DND-41 (cell line): Measurements from ENCODE around the gene MYO1B.

Source experiments
- ATAC-seq: fragments of 200-7000 bp; cut with Tn5 transposase; 3 replicates; pipeline ENCODE4 v1.9.1; 2021; ENCODE audit warnings: low read depth; ENCODE audit not compliant: insufficient read depth
- DNase-seq: peaks from one replicate; pipeline ENCODE4 v3.0.0-alpha.2; 2020
- H2AFZ ChIP-seq: 2 replicates; pipeline ENCODE4 v1.6.0; 2012; ENCODE audit warnings: low read depth, low read length
- H3K27ac ChIP-seq: 2 replicates; pipeline ENCODE4 v1.5.1; 2012; ENCODE audit warnings: low read length, inconsistent platforms
- H3K27me3 ChIP-seq: fragments of 200-600 bp; sonication (generic); 2 replicates; pipeline ENCODE4 v1.6.0; 2012; ENCODE audit warnings: low read length, mild to moderate bottlenecking, inconsistent platforms; ENCODE audit not compliant: insufficient read depth, poor library complexity
- H3K36me3 ChIP-seq: 2 replicates; pipeline ENCODE4 v1.5.1; 2012; ENCODE audit warnings: low read length, inconsistent platforms; ENCODE audit not compliant: insufficient read depth
- H3K4me1 ChIP-seq: 2 replicates; pipeline ENCODE4 v1.5.1; 2012; ENCODE audit warnings: mild to moderate bottlenecking, low read length; ENCODE audit not compliant: insufficient read depth
- H3K4me2 ChIP-seq: 2 replicates; pipeline ENCODE4 v1.6.0; 2012; ENCODE audit warnings: mild to moderate bottlenecking, moderate library complexity, low read length, inconsistent platforms; ENCODE audit not compliant: insufficient read depth
- H3K4me3 ChIP-seq, 2 experiments: fragments of 200-600 bp in 1 of 2; shearing (Covaris generic) in 1 of 2; 2 replicates each; pipeline ENCODE4 v1.5.1; 2012 to 2016; ENCODE audit warnings: inconsistent platforms in 2 of 2, low read length in 2 of 2, mild to moderate bottlenecking in 2 of 2, low read depth in 1 of 2, moderate library complexity in 1 of 2
- H3K79me2 ChIP-seq: 2 replicates; pipeline ENCODE4 v1.6.0; 2012; ENCODE audit warnings: low read length, inconsistent platforms; ENCODE audit not compliant: insufficient read depth
- H3K9ac ChIP-seq: 2 replicates; pipeline ENCODE4 v1.6.0; 2012; ENCODE audit warnings: low read depth, mild to moderate bottlenecking, inconsistent platforms, low read length, moderate library complexity
- H3K9me3 ChIP-seq: 2 replicates; pipeline ENCODE4 v1.5.1; 2012; ENCODE audit warnings: low read length, moderate library complexity, mild to moderate bottlenecking, inconsistent platforms; ENCODE audit not compliant: insufficient read depth, severe bottlenecking
- H4K20me1 ChIP-seq: 2 replicates; pipeline ENCODE4 v1.6.0; 2012; ENCODE audit warnings: low read length; ENCODE audit not compliant: insufficient read depth
- EZH2 ChIP-seq: IDR thresholded peaks from 3 replicates; pipeline ENCODE4 v1.6.1; 2012; ENCODE audit warnings: borderline replicate concordance, low read depth, mild to moderate bottlenecking, moderate library complexity, low read length, inconsistent platforms; ENCODE audit not compliant: severe bottlenecking
- TF ChIP-seq, protein P1 (sequence below): IDR thresholded peaks from 2 replicates; pipeline ENCODE4 v1.5.1; 2012; ENCODE audit warnings: borderline replicate concordance, low read length, moderate library complexity, mild to moderate bottlenecking; ENCODE audit not compliant: poor library complexity, severe bottlenecking; ENCODE audit errors: extremely low read depth

MYO1B gene

DNA sequence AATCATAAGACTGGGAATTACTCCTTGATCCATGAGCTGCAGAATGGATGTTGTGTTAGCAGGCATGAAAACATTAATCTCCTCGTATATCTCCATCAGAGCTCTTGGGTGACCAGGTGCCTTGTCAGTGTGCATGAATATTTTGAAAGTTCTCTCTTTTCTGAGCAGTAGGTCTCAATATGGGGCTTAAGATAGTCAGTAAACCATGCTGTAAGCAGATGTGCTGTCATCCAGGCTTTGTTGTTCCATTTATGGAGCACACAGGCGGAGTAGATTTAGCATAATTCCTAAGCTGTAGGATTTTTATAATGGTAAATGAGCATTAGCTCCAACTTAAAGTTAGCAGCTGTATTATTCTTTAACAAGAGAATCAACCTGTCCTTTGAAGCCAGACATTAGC lies 160.3 kb downstream of the MYO1B start:
- no peak overlapping the region for H3K27ac ChIP-seq
- H3K79me2 ChIP-seq = no peaks in the 10 kb centered on the region
- H3K9ac ChIP-seq = no peak overlapping the region
- no peaks in the 10 kb centered on the region for H3K27me3 ChIP-seq
- H3K4me1 ChIP-seq = no peaks in the 10 kb centered on the region
- TF ChIP-seq EZH2 = no peak
- TF ChIP-seq, protein P1, sequence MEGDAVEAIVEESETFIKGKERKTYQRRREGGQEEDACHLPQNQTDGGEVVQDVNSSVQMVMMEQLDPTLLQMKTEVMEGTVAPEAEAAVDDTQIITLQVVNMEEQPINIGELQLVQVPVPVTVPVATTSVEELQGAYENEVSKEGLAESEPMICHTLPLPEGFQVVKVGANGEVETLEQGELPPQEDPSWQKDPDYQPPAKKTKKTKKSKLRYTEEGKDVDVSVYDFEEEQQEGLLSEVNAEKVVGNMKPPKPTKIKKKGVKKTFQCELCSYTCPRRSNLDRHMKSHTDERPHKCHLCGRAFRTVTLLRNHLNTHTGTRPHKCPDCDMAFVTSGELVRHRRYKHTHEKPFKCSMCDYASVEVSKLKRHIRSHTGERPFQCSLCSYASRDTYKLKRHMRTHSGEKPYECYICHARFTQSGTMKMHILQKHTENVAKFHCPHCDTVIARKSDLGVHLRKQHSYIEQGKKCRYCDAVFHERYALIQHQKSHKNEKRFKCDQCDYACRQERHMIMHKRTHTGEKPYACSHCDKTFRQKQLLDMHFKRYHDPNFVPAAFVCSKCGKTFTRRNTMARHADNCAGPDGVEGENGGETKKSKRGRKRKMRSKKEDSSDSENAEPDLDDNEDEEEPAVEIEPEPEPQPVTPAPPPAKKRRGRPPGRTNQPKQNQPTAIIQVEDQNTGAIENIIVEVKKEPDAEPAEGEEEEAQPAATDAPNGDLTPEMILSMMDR = no peak
- no peak for ATAC-seq
- H4K20me1 ChIP-seq = no peaks in the 10 kb centered on the region
- H3K36me3 ChIP-seq = peaks cover 8% of the 10 kb centered on the region; the same call in 1 of the 2 replicates
- no peaks in the 10 kb centered on the region for H3K9me3 ChIP-seq
- H3K4me2 ChIP-seq = no peak overlapping the region
- no peak overlapping the region for H2AFZ ChIP-seq
- DNase-seq = no peak
- H3K4me3 ChIP-seq = no peak overlapping the region

DNA sequence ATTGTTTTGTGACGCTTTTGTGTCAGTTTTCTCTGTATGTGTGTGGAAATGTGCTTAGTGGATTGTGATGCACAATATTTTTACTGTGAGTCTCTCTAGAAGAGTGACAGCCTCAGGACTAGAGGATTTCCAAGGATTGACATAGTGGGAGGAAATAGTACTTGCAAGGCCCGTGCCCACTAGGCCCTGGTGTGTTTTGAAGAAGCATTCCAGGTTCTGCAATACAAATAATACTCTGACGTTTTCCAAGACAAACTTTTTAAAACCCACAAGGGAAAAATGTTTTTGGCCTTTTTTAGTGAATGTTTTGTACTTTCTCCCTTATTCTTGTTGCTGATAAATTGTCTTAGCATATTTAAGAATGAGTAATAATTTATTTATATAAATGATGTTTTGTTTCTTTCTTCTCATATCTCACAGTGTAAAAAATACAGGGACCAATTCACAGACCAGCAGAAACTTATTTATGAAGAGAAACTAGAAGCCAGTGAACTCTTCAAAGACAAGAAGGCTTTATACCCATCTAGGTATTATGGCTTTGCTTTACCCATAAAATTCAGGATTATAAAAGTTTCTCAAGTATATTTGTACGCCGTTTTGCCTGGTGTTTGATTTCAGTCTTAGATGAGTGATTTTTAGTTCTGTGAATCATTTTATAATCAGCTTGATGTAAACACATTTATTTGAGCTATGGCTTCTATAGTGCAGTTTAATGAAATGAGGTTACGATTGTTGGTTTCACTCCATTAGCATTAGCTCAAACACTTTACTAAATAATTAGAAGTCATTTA lies 165.6 kb downstream of the MYO1B start:
- no peak overlapping the region for H3K27ac ChIP-seq
- TF ChIP-seq EZH2 = no peak
- TF ChIP-seq, protein P1 = no peak
- H2AFZ ChIP-seq = no peak overlapping the region
- no peak overlapping the region for H3K9ac ChIP-seq
- no peak overlapping the region for H3K4me2 ChIP-seq
- H3K79me2 ChIP-seq = no peaks in the 10 kb centered on the region
- no peaks in the 10 kb centered on the region for H3K27me3 ChIP-seq
- no peak for ATAC-seq
- H3K4me3 ChIP-seq = no peak overlapping the region
- H3K36me3 ChIP-seq = peaks cover 9% of the 10 kb centered on the region
- no peaks in the 10 kb centered on the region for H3K9me3 ChIP-seq
- no peaks in the 10 kb centered on the region for H4K20me1 ChIP-seq
- no peaks in the 10 kb centered on the region for H3K4me1 ChIP-seq
- DNase-seq = no peak

- H3K36me3 ChIP-seq = peaks cover 13% of the 10 kb centered on the region
- TF ChIP-seq, protein P1 = no peak
- TF ChIP-seq EZH2 = no peak
- H2AFZ ChIP-seq = no peak overlapping the region
- DNase-seq (no peak), ATAC-seq (no peak)
- H3K79me2 ChIP-seq = no peaks in the 10 kb centered on the region
- no peak overlapping the region for H3K9ac ChIP-seq
- H3K27me3 ChIP-seq = no peaks in the 10 kb centered on the region
- H3K4me2 ChIP-seq = no peak overlapping the region
- H3K4me3 ChIP-seq = no peak overlapping the region
- H3K9me3 ChIP-seq = no peaks in the 10 kb centered on the region
- H4K20me1 ChIP-seq = no peaks in the 10 kb centered on the region
- no peak overlapping the region for H3K27ac ChIP-seq
- H3K4me1 ChIP-seq = no peaks in the 10 kb centered on the region
Measured at GRCh38 chr2:191411472-191411871, 166.3 kb downstream of the MYO1B start.

DNA sequence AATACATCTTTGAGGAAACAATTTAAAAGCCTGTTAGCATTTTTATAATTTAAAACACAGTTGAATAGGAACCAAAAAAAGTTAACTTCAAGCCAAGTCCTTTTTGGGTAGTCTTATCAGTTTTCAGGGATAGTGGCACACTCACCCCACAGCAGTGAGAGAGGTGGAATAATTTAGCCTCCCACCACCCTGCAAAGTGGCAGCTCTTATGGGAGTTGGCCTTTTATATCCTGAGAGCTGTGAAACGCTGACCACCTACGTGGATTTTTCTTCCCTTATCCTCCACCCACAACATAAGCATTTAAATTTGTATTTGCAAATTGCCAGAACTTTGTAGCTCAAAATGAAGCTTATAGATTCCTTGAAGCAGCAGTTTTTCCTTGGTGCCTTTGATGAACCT lies 167.1 kb downstream of the MYO1B start:
- Histone ChIP-seq H3K9ac (no peak overlapping the region), H3K36me3 (peaks cover 13% of the 10 kb centered on the region), H3K4me2 (no peak overlapping the region), H3K27ac (no peak overlapping the region), H3K4me1 (no peaks in the 10 kb centered on the region), H3K4me3 (no peak overlapping the region), H3K27me3 (no peaks in the 10 kb centered on the region), H4K20me1 (no peaks in the 10 kb centered on the region), H2AFZ (no peak overlapping the region), H3K9me3 (no peaks in the 10 kb centered on the region), H3K79me2 (no peaks in the 10 kb centered on the region)
- no peak for TF ChIP-seq EZH2
- TF ChIP-seq, protein P1 = no peak
- ATAC-seq (no peak), DNase-seq (no peak)
